ENCODE data around the gene ERBB2.
"Not testable (repeated sequence)": the region's sequence is repeated elsewhere in the genome, so short reads cannot be mapped to it uniquely, and the experiment has no call there.

The ERBB2 gene

DNA sequence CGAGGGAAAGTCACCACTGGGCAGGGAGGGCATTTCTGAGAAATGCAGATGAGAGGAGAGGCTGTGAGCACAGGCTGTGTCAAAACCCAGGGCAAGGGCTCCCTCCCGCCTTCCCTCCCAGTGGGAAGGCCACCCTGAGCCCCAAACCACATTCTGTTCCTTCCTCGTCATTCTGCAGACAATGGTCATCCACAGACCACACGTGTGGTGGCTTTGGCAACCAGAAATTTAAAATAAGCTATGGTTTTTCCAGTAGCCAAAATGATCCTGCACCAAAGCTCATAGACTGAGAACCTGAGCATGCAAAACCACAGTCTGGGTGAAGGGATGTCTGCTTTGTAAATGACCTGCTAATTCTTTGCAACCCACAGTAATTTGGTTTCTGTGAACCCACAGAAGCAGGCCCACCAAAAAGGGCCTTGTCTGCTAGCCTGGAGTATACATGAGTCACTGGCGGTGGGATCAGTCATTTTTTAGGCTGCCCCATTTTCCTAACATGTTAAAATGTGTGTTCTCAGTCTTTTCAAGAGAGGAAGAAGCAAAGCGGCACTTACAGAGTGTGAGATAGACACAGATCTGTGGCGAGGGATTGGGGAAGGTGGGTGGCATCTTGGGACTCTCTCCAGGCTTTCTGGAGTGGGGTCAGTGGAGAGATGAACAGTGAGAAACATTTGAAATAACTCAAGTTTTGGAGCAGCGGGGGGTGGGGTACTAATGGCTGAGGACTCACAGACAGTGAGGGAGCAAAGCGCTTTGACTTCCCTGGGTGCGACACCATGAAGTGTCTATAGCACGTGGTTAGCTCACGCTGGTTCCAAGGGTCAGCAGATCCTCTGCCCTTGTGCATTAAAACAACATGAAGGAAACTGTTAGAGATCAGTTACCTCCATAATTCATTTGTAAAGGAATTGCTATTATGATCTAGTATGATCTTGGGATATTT lies 58.3 kb downstream of the ERBB2 start:
- in situ Hi-C loops (cut with MboI; ENCODE audit: low sequenced_read_pairs) = no loop called here

DNA sequence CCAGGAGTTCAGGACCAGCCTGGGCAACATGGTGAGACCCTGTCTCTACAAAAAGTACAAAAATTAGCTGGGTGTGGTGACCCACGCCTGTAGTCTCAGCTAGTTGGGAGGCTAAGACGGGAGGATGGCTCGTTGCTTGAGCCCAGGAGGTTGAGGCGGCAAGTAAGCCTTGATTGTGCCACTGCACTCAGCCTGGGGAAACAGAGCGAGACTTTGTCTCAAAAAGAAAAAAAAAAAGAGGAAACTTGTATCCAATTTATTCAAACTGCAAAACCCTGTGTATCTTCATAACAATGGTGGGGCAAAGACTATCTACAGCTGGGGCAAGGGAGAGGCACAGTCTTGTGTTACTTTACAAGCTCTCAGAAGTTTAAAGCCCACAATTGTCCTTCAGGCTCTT lies 59.3 kb downstream of the ERBB2 start:
- in situ Hi-C loops (cut with MboI; ENCODE audit: low sequenced_read_pairs) = no loop called here

DNA sequence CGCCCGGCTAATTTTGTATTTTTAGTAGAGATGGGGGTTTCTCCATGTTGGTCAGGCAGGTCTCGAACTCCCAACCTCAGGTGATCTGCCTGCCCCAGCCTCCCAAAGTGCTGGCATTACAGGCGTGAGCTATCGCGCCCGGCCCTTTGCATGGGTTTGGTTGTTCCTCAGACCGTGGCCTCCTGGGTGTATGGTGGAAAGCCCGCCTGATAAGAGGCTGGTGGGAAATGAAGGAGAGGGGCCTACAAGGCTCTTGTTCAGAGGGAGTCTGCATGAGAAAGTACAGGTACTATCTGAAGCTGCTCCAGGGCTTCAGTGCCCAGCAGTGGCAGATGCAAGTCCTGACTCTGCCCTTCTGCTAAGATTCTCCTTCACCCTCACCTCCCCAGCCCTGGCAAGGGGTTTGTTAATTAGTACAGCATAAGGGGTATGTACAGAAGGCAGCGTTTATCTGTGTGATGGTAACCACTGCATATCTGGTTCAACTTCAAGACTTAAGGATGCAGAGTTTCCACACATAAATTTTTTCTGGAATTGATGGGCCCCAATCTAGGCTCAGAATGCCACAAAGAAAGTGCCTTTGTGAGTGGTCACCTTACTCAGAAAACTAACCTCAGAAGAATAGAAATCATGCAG lies 62.1 kb downstream of the ERBB2 start:
- in situ Hi-C loops (cut with MboI; ENCODE audit: low sequenced_read_pairs) = no loop called here

DNA sequence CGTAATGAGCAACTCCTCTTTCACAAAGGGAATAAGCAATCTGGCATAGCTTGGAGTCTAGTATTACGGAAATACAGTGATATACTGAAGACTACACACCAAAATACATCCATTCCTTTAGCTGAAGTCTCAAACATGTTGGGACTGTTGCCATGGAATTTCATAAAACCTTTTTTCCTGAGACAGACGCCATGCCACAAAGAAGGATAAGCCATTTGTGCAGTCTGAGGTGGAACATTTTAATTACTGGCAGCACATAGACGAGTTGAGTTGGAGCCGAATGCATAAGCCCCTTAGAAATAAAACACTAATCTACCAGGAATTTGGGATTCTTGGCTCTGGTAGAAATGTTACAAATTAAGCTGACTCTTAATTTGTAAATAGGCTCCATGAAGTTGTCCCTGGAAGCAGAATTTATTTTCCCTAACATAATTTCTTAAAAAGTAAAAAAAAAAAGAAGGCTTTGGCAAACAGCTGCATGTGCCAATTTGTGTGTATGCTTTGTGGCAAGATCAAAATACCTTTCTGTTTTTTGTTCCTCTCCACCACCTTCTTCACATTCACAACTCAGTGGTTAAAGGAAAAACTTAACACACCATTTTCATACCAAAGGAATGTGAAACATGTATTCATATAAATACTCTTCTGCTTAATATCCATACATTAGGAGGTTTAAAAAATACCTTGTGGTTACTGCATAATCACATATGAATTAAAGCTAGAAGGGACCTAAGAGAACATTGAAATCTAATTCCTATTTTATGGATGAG lies 63.4 kb downstream of the ERBB2 start:
- in situ Hi-C loops (cut with MboI; ENCODE audit: low sequenced_read_pairs) = no loop called here

DNA sequence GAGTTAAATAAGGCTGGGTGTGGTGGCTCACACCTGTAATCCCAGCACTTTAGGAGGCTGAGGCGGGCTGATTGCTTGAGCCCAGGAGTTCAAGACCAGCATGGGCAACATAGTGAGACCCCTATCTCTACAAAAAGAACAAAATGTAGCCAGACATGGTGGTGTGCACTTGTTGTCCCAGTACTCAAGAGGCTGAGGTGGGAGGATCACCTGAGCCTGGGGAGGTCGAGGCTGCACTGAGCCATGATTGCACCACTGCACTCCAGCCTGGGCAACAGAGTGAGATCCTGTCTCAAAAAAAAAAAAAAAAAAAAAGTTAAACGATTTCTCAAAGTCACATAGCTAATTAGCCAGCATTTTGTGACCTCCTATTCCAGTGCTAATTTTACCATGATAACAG lies 64.3 kb downstream of the ERBB2 start:
- in situ Hi-C loops (cut with MboI; ENCODE audit: low sequenced_read_pairs) = not testable (repeated sequence)

DNA sequence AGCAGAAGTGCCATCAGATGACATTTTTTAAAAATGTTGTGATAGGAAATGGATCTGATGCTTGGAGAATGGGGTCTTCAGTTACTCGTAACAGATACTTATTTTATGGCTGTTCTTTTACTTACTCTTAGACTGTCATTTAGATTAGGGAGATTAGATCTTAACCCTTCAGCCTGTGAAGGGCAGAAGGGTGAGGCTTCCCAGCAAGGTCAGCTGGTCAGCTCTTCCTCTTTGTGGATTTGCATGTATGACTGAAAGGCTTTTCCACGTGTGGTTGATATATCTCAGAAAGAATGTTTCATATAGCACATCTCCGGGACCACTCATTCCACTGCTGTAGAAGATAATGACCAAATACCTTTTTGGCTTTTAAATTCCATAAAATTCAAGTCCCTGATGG lies 65.3 kb downstream of the ERBB2 start:
- in situ Hi-C loops (cut with MboI; ENCODE audit: low sequenced_read_pairs) = no loop called here

DNA sequence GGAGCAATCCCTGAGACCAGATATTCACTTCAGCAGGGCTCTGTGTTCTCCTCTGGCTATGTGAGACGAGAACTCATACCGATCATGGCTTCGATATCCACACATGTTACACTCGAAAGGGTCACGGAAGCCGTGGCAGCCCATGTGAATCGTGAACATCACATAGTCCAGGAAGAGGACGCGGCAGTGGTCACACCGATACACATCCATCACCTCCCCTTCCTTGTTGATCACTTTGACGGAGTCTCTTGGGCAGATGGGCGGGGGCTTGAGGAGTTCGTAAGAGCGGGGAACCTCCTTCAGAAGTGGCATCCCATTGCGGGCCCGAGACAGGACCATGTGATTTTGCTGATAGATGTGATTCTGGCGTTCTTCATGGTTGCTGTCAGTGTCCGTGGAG lies 65.9 kb downstream of the ERBB2 start:
- in situ Hi-C loops (cut with MboI; ENCODE audit: low sequenced_read_pairs) = no loop called here

DNA sequence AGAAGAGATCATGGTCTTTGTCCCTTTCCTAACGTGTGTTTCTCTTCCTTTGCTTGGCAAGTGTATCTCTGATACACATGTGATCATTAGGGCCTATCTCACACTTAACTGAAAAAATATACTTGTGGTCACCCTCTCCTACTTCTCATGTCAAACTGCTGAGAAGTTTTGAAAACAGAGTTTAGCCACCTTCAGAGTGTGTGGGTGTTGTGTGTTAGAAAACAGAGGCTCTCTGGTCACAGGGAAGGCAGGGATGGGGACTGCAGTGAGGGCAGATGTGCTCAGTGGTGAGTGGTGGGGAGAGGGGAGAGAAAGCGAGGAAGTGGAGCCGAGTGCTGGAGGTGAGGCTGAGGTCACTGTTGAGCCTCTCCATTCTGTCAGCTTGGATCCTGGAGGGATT lies 67.3 kb downstream of the ERBB2 start:
- in situ Hi-C loops (cut with MboI; ENCODE audit: low sequenced_read_pairs) = no loop called here

DNA sequence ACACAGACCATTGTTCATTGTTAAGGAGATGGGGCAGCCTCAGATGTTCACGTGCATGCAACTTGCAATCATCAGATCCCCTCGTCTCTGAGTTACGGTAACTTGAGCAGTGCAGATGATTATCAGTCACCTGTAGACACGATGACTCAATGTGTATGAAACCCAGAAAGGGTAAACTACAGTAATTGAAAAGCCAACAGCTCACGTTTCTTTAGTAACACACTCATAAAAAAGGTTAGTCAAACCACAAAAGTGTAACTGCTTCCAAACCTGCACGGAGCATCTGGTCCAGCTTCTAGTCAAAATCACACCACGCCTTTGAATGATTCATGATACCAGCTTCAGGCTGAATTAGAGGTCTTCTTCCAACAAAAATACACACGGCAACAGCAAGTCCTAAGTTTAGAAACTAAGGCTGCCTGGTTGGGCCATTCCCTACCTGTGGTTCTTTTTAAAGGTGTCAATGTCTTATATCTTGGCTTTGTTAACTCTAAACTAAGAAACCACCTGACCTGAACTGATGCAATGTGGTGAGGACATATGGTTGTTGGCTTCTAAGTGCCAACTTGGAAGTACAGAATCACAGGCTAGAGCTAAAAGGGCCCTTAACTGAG lies 70.2 kb downstream of the ERBB2 start:
- in situ Hi-C loops (cut with MboI; ENCODE audit: low sequenced_read_pairs) = no loop called here

DNA sequence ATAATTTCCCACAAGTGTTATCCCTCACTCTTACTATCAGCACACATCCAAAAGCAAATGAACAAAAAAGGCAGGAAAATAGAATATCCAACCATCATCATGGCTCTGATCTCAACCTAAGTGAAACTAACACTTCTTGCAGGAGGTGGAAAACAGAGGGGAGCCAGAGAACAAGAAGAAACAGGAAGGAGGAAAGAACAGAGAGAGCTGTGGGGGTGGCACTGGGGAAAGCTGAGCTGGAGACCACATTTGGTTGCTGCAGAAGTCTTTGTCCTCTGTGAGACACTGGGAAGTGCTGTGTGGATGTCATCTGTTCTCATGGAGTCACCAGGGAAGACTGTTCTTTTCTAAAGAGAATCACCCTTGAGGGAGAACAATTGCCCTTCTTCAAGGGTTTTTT lies 72.6 kb downstream of the ERBB2 start:
- in situ Hi-C loops (cut with MboI; ENCODE audit: low sequenced_read_pairs) = no loop called here

DNA sequence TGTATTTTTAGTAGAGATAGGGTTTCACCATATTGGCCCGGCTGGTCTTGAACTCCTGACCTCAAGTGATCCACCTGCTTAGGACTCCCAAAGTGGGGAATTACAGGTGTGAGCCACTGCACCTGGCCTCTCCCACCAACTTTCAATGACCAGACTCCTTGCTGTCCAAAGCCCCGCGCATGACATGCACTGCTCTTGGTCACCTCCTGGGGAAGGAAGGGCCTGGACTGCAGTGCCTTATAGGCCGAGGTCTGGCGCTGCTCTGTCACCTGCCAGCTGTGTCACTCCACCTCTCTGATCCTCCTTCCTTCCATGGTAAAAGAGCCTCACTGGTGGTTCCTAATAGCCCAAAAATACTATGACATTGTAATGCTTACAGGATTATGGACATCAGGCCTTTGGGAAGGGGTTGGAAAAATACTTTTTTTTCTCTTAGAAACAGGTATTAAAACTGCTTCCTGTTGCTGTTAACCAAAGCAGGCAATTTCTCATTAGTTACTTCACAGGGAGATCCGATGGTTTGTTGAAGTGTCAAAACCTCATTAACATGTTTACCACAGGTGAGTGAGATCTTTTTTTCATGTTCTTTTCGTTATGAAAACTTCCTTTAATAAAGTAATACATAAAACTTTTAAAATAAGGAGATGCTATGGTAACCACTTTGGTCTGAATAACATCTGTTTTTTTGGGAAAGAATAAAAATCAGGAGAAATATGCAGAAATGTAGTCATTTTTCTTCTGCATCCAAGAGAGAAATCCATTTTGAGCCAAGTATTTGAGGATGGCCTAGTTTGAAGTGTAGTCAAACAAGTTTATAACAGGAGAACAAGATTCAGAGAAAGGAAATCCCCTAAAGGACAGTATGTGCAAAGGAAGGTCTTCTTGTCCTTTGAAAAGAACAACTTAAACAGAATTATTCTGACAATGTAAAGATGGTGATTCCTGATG lies 73.4 kb downstream of the ERBB2 start:
- in situ Hi-C loops (cut with MboI; ENCODE audit: low sequenced_read_pairs) = no loop called here

DNA sequence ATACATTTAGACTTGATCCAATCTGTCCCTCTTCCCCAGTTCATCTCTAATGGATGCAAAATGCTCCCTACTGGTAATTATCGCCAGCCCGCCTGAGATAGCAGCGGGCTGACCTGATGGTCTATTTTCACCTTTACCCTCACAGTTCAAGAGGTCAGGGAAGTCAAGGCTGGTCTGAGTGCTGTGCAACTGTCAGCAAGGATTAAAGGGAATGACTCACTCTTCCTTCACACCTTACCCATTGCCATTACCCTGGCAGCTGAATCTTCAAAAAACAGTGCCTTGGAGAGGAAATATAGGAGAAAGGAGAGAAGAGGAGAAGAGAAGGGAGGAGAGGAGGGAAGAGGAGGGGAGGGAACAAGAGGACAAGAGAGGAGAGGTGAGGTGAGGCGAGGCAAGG lies 74.2 kb downstream of the ERBB2 start:
- in situ Hi-C loops (cut with MboI; ENCODE audit: low sequenced_read_pairs) = no loop called here

DNA sequence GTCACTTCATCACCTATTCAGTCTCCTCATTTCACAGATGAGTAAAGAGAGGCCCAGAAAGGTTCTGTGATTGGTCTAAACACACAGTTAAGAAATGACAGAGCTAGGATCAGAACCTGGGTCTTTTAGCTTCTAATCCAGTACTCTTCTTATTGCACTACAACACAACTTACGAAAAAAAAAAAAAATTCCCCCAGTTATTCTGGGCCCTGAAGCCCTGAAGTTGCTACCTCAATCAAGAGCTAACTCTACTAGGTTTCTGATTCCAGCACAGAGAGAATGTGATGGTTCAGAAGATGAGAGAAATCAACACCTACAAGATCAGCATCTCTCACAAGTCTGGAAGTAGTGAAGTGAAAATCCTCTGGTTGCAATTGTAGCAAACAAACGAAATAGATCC lies 75.2 kb downstream of the ERBB2 start:
- in situ Hi-C loops (cut with MboI; ENCODE audit: low sequenced_read_pairs) = no loop called here

DNA sequence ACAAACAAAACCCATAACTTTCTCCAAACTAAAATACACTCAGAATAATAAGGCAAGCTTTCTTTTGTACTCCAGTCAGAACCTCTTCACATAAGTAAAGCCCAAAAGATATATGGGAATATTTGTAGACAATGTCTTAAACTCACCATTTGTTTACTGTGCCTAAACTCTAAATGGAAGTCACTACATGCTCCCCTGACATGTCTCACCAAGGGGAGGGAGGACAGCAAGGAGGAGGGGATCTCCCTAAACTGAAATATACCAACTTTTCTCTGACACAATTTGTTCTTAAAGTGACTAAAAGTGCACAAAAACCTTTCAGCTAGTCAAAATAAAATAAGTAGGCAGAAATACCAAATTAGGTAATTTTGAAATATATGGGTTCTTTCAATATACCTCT lies 76.4 kb downstream of the ERBB2 start:
- in situ Hi-C loops (cut with MboI; ENCODE audit: low sequenced_read_pairs) = no loop called here

DNA sequence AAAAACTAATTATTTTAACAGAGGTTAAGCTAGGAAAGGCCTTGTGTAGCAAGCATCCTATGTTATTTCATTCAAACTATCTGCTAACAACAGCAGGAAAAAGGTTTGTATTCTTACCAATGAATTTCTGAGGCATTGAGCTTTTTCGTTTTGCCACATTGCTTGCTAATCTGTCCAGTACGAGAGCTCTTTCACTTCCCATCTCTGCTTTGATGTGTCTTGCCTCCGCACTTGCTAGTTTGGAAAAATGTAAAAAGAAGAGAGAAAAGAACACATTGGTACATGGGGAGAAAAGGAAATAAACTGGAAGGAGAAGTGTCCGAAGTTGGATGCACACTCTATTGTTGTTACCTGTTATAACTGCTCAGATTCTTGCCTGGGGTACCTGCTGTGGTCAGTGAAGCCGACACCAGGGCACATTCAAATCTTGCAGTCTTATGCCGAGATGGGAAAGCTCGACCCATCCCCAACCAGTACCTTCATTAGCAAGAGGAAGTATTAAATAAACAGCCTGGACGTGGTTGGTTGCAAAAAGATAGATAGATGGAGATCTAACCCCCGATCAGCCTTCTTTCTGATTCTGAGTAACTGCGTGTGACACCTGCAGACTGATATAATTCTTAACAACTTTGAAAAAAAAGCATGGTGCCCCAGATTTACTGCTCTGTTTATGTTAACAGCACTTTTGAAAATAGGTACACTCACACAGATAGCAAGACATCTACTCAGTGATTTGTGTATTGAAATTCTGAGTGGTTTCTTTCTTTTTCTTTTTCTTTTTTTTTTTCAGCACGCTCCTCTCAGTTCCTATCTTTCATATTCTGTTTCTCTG lies 77.9 kb downstream of the ERBB2 start:
- in situ Hi-C loops (cut with MboI; ENCODE audit: low sequenced_read_pairs) = no loop called here

All from hTERT RPE-1 (cell line).